Breast epithelium (tissue), 4 donors: Measurements from ENCODE around the gene AGER. TPM values are rescaled to one million over a fixed set of nuclear protein-coding genes. Genes with fewer than 3 reads are reported as not detected.
"Not testable (repeated sequence)": the region's sequence is repeated elsewhere in the genome, so short reads cannot be mapped to it uniquely, and the experiment has no call there.

Experiments used
- DNase-seq, 2 donors: peaks; one replicate each; pipeline ENCODE4 v3.0.0-alpha.2; 2019; ENCODE audit warnings: low spot score in 2 of 2
- H3K27ac ChIP-seq, 2 donors: fragments of 200-600 bp; sonication (generic) in 1 of 2; one replicate each; pipeline ENCODE4 v1.5.1; 2016 to 2019; ENCODE audit warnings: mild to moderate bottlenecking in 1 of 2
- H3K27me3 ChIP-seq, 2 donors: fragments of 200-600 bp; sonication (generic) in 1 of 2; one replicate each; pipeline versions ENCODE4 v1.5.1 to v1.6.0; 2017 to 2019; ENCODE audit warnings: control low read depth in 1 of 2, mild to moderate bottlenecking in 1 of 2
- H3K36me3 ChIP-seq: fragments of 200-600 bp; one replicate; pipeline ENCODE4 v1.5.1; 2019
- H3K4me1 ChIP-seq, 2 donors: fragments of 200-600 bp; sonication (generic); one replicate each; pipeline ENCODE4 v1.5.1; 2016 to 2019; ENCODE audit warnings: control low read depth in 1 of 2
- H3K4me3 ChIP-seq, 3 donors: fragments of 200-600 bp; sonication (generic); 1 replicate in 2 of 3; 2 replicates in 1 of 3; pipeline ENCODE4 v1.5.1; 2016 to 2019; ENCODE audit warnings: mild to moderate bottlenecking in 3 of 3, moderate library complexity in 2 of 3
- H3K9me3 ChIP-seq, 2 donors: fragments of 200-600 bp; sonication (generic) in 1 of 2; one replicate each; pipeline ENCODE4 v1.5.1; 2016 to 2019; ENCODE audit warnings: control low read depth in 1 of 2
- POLR2A ChIP-seq: fragments of 450-650 bp; IDR thresholded peaks from one replicate; pipeline ENCODE4 v1.6.1; 2016; ENCODE audit warnings: antibody characterized with exemption, mild to moderate bottlenecking, moderate library complexity
- POLR2AphosphoS5 ChIP-seq, 3 donors: sonication (generic); formaldehyde crosslinking; IDR thresholded peaks; one replicate each; pipeline ENCODE4 v1.6.1; 2017; ENCODE audit warnings: antibody characterized with exemption in 3 of 3
- intact Hi-C: fragments of 100-400 bp; cut with DNase I; formaldehyde crosslinking; loops from one replicate; pipeline ENCODE4 v1.15.1; 2023; ENCODE audit warnings: low total_unique reads
- total RNA-seq, 3 donors: library from RNA; depleted of rRNA; stranded (reverse); fragments of >200 nt; gene quantifications; one replicate each; pipeline ENCODE4 v1.1.0, GENCODE V29; 2016
- TF ChIP-seq, protein P1 (sequence below), 3 donors: fragments of 450-650 bp; IDR thresholded peaks; one replicate each; pipeline ENCODE4 v1.5.1; 2016 to 2017; ENCODE audit warnings: antibody characterized with exemption in 3 of 3, mild to moderate bottlenecking in 3 of 3, moderate library complexity in 3 of 3

AGER gene
- total RNA-seq, 3 donors from 2014 or later = 1.3 to 2.6 (median 1.8) TPM

GRCh38 chr6:32194825-32195651 lies 11.0 kb upstream of the AGER start:
- H3K4me3 ChIP-seq = peak overlapping the region; percentile 32 to 87 (median 58)
- peaks cover 3 to 12% of the 10 kb centered on the region in 2 donors for H3K4me1 ChIP-seq
- no peaks in the 10 kb centered on the region for H3K9me3 ChIP-seq
- H3K27ac ChIP-seq = peak overlapping the region; percentile 100
- no peaks in the 10 kb centered on the region for H3K27me3 ChIP-seq
- TF ChIP-seq POLR2AphosphoS5 (IDR thresholded peaks at IDR 0.05) = peak in 2 of 3 donors; percentile 47 to 92
- TF ChIP-seq POLR2A = peak; percentile 75
- TF ChIP-seq, protein P1, sequence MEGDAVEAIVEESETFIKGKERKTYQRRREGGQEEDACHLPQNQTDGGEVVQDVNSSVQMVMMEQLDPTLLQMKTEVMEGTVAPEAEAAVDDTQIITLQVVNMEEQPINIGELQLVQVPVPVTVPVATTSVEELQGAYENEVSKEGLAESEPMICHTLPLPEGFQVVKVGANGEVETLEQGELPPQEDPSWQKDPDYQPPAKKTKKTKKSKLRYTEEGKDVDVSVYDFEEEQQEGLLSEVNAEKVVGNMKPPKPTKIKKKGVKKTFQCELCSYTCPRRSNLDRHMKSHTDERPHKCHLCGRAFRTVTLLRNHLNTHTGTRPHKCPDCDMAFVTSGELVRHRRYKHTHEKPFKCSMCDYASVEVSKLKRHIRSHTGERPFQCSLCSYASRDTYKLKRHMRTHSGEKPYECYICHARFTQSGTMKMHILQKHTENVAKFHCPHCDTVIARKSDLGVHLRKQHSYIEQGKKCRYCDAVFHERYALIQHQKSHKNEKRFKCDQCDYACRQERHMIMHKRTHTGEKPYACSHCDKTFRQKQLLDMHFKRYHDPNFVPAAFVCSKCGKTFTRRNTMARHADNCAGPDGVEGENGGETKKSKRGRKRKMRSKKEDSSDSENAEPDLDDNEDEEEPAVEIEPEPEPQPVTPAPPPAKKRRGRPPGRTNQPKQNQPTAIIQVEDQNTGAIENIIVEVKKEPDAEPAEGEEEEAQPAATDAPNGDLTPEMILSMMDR (IDR thresholded peaks at IDR 0.05) = peak; percentile 44 to 65 (median 58)
- intact Hi-C loops = no loop called here
- peak in 1 of 2 donors; percentile 58 for DNase-seq
- H3K36me3 ChIP-seq = no peaks in the 10 kb centered on the region

GRCh38 chr6:32194388-32194787 lies 10.3 kb upstream of the AGER start:
- no peaks in the 10 kb centered on the region for H3K9me3 ChIP-seq
- no peaks in the 10 kb centered on the region for H3K27me3 ChIP-seq
- peaks cover 3 to 12% of the 10 kb centered on the region in 2 donors for H3K4me1 ChIP-seq
- TF ChIP-seq POLR2AphosphoS5 (IDR thresholded peaks at IDR 0.05) = no peak
- H3K36me3 ChIP-seq = no peaks in the 10 kb centered on the region
- DNase-seq = no peak
- H3K4me3 ChIP-seq = no peak overlapping the region
- H3K27ac ChIP-seq = peak overlapping the region; percentile 100
- intact Hi-C loops = no loop called here

- Histone ChIP-seq H3K4me3 (peak overlapping the region; percentile 32 to 74 (median 42)), H3K4me1 (peaks cover 3 to 12% of the 10 kb centered on the region in 2 donors), H3K27ac (peak overlapping the region; percentile 97 to 98)
- H3K36me3 ChIP-seq, H3K27me3 ChIP-seq, H3K9me3 ChIP-seq, intact Hi-C loops, DNase-seq: not testable (repeated sequence)
Measured at GRCh38 chr6:32193096-32193495, 9.0 kb upstream of the AGER start.

- Histone ChIP-seq H3K4me3 (peak within 1 kb of the TSS; percentile 32 to 74 (median 42)), H3K4me1 (peaks cover 3 to 12% of the 10 kb centered on the region in 2 donors), H3K9me3 (no peaks in the 10 kb centered on the region), H3K27ac (peak within 1 kb of the TSS; percentile 97 to 98), H3K36me3 (no peaks in the 10 kb centered on the region), H3K27me3 (no peaks in the 10 kb centered on the region)
- intact Hi-C loops = no loop called here
- no peak for DNase-seq
- TF ChIP-seq POLR2A (no peak), POLR2AphosphoS5 (IDR thresholded peaks at IDR 0.05) (no peak)
- TF ChIP-seq, protein P1 (IDR thresholded peaks at IDR 0.05) = no peak
Measured at GRCh38 chr6:32192608-32193039, 8.6 kb upstream of the AGER start, which contains the start of gene GPSM3. GPSM3 (minus strand) TSS chr6:32192643; CDS start chr6:32192513, 130 bp downstream.

- H3K27me3 ChIP-seq = no peaks in the 10 kb centered on the region
- intact Hi-C loops = no loop called here
- no peaks in the 10 kb centered on the region for H3K9me3 ChIP-seq
- H3K4me3 ChIP-seq = peak overlapping the region; percentile 32 to 74 (median 42)
- peaks cover 0 to 12% of the 10 kb centered on the region in 2 donors for H3K4me1 ChIP-seq
- H3K27ac ChIP-seq = peak overlapping the region; percentile 97 to 98
- TF ChIP-seq, protein P1 (IDR thresholded peaks at IDR 0.05) = no peak
- TF ChIP-seq POLR2AphosphoS5 (IDR thresholded peaks at IDR 0.05) (no peak), POLR2A (no peak)
- no peak for DNase-seq
- no peaks in the 10 kb centered on the region for H3K36me3 ChIP-seq
Measured at GRCh38 chr6:32191696-32192607, 7.9 kb upstream of the AGER start.
